Measurements from ENCODE around the gene ERCC6.

The ERCC6 gene

GRCh38 chr10:49538381-49539319 is at the start of gene ERCC6:
Gene ERCC6, minus strand, starts transcription at chr10:49539121.
- DNase-seq (ENCODE audit: low read depth in 2 of 2), result peak; percentile 90 to 91

DNA sequence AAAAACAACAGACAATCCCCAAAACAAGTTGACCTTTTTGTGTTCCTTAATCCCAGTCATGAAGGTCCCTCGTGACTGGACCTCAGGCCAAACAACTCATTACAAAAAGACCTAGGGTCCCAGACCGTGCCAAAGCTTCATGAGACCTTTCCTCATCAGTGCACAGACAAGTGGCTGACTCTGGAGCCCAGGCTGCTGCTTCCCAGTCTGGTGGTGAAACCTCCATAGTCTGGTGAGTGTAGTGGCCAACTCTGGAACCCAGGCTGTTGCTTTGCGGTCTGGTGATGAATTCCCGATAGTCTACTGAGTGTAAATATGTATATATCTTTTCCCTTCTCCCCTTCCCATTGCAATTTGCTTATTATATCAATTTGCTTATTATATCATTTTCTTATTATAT is 49.1 kb upstream of the ERCC6 start:
- DNase-seq (ENCODE audit: low read depth in 2 of 2), result no peak

- DNase-seq (ENCODE audit: low read depth in 2 of 2), result no peak
These were observed 46.5 kb upstream of the ERCC6 start for GRCh38 chr10:49585387-49585786.

- DNase-seq (ENCODE audit: low read depth in 2 of 2), result no peak
These were observed 40.7 kb upstream of the ERCC6 start for GRCh38 chr10:49579621-49580020.

GRCh38 chr10:49578392-49578791 is 39.5 kb upstream of the ERCC6 start:
- no peak for DNase-seq (ENCODE audit: low read depth in 2 of 2)

- no peak for DNase-seq (ENCODE audit: low read depth in 2 of 2)
These were observed 38.4 kb upstream of the ERCC6 start for GRCh38 chr10:49577182-49577925.

DNA sequence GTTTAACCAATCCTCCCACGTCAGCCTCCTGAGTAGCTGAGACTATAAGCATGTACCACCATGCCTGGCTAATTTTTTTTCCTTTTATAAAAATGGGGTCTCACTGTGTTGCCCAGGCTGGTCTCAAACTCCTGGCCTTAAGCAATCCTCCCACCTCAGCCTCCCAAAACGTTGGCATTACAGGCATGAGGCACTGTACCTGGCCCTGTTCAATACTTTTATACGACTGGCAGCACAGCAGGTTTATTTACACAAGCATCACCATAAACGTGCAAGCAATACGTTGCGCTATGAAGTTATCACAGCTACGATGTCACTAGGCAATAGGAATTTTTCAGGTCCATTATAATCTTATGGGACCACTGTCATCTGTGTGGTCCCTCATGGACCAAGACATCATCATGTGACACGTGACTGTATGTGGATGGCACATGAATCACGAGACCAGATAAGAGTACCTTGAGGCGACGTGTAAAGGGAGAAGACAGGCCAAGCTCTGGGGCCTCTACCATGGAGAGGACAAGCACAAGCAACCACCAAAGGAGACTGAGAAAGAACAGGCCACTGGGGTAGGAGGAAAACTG is 36.7 kb upstream of the ERCC6 start:
- DNase-seq (ENCODE audit: low read depth in 2 of 2), result no peak

DNA sequence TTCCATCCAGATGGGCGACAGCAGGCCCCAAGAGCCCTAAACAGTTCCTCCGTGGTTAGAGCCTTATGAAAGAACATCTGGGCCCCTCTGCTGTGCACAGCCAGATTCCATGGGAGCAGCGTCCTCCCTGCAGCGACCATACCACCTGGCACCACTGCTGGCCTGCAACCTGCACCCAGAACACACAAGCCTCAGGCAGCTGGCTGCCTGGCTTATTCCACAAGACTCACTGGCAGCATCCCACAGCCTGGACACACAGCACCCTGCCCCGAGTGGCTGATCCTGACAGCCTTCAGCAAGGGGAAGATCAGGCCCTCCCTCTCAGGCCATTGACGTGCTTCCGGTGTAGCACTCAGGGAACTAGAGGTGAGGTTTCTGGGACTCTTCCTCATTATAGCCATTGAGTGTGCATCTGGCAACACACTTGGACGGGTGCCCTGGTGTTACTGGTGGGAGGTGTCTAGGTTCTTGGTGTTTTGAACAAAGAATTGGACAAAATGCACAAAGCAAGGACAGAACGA is 33.7 kb upstream of the ERCC6 start:
- no peak for DNase-seq (ENCODE audit: low read depth in 2 of 2)

- no peak for DNase-seq (ENCODE audit: low read depth in 2 of 2)
These were observed 32.5 kb upstream of the ERCC6 start for GRCh38 chr10:49571388-49571787.

DNA sequence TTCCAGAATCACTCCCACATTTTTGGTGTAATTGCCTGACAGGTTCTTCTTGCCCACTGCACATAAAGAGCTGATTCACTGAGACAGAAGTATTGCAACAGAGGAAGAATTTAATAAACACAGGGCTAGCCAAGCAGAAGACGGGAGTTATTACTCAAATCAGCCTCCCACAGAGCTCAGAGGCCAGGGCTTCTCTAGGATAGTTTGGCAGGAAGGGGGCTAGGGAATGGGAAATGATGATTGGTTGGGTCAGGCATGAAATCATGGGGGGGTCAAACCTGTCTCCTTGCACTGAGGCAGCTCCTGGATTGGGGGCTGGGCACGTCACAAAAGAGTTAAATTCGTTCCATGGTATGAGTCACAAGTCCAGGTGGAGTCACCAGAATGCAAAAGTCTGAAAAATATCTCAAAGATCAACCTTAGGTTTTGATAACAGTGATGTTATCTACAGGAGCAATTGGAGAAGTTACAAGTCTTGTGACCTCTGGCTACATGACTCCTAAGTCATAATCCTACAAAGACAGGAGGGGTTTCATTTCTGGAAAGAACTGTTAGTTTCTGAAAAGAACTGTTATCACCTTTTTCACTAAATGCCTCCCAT is 30.2 kb upstream of the ERCC6 start:
- no peak for DNase-seq (ENCODE audit: low read depth in 2 of 2)

DNA sequence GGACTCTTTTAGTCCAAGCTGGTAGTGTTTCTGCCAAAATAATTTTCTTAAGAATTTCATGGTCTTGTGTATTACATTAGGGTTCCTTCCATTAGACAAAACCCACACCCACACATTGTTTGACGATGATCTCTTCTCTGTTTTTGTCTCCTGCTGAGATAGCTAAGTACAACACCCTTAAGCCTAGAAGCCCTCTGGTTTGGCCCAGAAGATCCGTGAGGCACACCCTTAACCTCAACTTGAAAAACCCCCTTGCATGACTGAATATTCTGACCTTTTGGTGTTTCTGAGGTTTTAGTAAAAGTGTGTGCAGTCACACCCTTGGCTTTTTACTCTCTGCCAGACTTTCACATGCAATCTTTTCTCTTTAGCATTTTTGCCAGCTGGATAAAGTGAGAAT is 29.3 kb upstream of the ERCC6 start:
- DNase-seq (ENCODE audit: low read depth in 2 of 2), result no peak

- no peak for DNase-seq (ENCODE audit: low read depth in 2 of 2)
These were observed 28.9 kb upstream of the ERCC6 start for GRCh38 chr10:49567810-49568209.

DNA sequence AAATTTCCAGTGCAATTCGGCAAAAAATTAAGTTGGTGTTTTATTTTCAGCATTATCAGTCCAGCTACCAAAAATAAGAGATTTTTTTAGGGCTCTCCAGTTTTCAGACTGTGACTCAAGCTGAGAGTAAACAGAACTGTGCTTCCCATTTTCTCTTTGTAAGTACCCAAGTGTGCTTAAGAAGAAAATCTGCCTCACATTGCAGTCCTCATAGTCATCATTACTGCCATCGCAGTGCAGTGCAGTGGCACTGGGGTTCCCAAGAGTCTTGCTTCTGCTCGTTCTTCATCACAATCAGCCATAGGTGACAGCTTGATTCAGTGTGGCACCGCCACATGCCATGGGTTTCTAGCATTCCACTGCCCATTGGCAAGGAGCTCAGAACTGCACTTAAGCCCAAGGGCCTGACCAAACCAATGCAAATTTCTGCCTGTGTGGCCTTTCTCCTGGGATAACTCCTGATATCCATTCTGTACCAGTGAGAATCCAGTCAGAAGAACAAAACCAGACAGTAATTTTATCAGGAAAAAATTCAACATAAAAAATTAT is 25.6 kb upstream of the ERCC6 start:
- DNase-seq (ENCODE audit: low read depth in 2 of 2), result no peak

DNA sequence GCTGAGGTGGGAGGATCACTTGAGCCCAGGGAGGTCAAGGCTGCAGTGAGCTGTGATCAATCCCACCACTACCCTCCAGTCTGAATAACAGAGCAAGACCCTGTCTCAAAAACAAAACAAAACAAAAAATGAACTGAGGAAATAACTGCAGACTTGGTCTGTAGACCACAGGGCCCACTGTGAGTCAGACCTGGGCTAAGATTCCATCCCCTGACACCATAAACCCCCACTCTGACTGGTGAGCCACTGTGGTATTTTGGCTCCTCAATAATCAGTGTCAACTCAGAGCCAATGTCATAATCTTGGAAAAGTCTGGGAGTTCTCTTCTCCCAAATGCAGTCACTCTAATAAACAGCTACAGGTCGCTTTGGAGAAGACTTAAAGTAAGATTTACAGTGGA is 24.0 kb upstream of the ERCC6 start:
- DNase-seq (ENCODE audit: low read depth in 2 of 2), result no peak

DNA sequence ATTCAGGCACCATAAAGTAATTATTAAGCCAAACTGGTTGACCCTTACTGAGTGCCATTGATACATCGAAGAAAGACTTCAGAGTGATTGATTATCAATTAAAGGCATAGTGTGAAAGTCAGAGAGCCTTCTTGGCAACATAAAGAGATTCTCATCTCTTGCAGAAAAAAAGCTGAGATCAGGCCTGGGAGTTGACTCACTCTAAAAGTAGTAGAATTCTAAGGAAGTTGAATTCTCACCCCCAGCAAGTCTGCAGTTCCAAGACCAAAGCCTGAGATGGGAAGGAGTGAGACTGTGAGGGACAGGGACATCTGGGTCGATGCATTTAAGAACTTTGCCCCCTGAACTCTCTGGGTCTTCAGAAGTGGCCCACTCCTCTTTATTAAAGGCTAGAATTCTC is 21.6 kb upstream of the ERCC6 start:
- DNase-seq (ENCODE audit: low read depth in 2 of 2), result no peak

DNA sequence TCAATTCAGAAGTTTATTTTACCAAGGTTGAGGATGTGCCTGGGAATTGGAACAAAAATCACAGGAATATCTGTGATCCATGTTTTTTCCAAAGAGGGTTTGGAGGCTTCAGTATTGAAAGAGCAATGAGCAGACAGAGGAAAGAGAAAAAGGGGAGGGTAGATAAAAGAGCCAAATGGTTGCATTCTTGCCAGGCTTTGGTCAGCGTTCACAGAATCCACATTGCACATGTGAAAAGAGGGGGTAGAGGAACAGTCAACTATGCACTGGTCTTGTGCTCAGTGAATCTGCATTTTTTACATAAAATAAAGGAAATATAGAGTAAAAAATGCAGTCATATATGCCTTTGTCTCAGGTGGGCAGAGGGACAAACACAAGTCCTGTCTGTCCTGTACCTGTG is 20.6 kb upstream of the ERCC6 start:
- DNase-seq (ENCODE audit: low read depth in 2 of 2), result no peak

DNA sequence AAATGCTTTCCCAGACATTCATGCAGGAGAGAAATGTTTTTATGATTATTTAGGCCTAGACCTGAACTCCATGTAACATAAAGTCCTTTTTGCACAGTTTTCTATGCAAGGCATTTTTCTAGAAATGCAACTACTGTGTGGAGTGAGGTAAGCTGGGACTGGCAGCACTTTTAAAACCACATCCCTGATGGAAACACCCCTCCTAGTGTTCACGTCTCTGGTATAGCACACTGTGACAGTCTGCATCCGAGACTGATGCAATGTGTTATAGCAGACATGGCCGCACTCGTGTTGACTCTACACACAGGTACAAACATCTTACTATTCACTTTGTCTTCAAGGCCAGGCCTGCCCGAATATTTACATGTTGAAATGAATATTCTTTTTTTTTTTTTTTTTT is 19.3 kb upstream of the ERCC6 start:
- DNase-seq (ENCODE audit: low read depth in 2 of 2), result no peak

DNA sequence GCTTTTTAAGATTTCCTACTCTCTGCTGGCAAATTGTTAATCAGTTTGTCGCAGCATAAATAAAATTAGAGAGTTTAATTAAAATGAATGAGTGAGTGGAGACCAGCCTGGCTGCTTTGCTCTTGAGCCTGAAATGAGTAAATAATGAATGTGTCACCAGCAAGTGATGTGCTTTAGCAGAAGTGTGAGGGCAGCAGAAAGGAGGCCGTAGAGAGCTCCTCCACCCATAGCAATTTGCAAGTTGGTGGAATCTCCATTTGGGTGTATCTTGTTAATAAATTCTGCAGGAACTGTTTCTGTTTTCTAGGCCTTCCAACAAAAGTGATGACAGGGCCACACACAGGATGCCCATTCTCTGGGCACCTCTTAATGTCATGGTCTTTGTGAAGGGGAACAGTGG is 18.8 kb upstream of the ERCC6 start:
- no peak for DNase-seq (ENCODE audit: low read depth in 2 of 2)

DNA sequence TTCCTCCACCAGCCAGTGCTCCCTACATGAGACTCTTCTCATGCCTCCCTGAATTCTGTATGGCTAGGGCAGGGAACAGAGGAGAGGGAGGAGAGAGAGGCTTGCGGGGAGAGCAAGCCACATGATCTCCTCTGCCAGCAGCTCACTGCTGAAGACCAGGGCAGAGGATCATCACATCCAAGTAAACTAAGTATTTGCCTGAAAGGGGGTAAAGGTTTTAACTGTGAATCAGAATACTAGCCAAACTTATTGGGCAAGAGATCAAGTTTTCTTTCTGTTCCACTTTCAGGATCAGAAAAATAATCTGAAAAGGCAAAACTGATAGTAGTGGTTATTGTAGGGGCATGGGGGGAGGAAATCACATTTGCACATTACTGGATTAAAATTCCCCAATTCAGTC is 17.8 kb upstream of the ERCC6 start:
- DNase-seq (ENCODE audit: low read depth in 2 of 2), result no peak

DNA sequence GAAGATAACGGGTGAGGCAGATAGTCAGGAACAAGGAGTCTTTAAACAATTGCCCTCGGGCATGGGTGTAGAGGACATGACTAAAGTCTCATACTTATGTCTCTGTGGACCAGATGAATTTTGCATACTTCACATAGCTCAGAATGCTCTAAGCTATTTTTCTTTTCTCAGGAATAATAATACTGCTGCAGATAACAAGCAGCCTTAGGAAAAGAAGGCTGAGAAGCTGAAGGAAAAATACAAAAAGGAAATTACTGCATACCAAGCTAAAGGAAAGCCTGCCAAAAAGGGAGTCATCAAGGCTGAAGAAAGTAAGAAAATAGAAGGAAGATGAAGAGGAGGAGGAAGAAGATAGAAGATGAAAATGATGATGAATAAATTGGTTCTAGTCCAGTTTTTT is 13.4 kb upstream of the ERCC6 start:
- no peak for DNase-seq (ENCODE audit: low read depth in 2 of 2)

GRCh38 chr10:49550563-49550962 is 11.6 kb upstream of the ERCC6 start:
- no peak for DNase-seq (ENCODE audit: low read depth in 2 of 2)
